GM20431 (cell line): ENCODE data around the gene RRM2.

Experiments
- in situ Hi-C: fragments of 300-500 bp; cut with MseI, MboI; formaldehyde crosslinking; loops from one replicate; pipeline ENCODE4 v1.15.0; 2020; ENCODE audit warnings: low sequenced_read_pairs; ENCODE audit not compliant: unreplicated experiment

RRM2 gene

DNA sequence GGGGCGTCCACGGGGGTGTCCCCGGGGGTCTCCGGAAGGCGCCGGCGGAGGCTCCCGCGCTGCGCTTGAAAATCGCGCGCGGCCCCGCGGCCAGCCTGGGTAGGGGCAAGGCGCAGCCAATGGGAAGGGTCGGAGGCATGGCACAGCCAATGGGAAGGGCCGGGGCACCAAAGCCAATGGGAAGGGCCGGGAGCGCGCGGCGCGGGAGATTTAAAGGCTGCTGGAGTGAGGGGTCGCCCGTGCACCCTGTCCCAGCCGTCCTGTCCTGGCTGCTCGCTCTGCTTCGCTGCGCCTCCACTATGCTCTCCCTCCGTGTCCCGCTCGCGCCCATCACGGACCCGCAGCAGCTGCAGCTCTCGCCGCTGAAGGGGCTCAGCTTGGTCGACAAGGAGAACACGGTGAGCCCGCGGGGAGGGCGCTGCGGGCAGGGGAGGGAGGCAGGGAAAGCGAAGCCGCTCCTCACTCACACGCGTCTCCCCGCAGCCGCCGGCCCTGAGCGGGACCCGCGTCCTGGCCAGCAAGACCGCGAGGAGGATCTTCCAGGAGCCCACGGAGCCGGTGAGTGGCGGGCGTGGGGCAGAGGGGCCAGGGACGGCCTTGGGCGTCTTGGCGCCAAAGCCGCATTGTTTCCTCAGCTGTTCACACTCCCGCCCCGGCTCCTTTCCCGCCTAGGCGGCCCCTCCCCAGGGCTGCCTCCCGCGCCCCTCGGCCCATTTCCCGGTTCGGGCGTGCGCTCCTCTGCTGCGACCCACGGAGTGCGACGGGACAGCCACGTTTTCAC, at the start of gene RRM2:
Gene RRM2 (plus strand): TSS at position 240 of the 781 bp plus-strand sequence. CDS start 60 bp downstream, at position 300.
- in situ Hi-C loops, result no loop called here

DNA sequence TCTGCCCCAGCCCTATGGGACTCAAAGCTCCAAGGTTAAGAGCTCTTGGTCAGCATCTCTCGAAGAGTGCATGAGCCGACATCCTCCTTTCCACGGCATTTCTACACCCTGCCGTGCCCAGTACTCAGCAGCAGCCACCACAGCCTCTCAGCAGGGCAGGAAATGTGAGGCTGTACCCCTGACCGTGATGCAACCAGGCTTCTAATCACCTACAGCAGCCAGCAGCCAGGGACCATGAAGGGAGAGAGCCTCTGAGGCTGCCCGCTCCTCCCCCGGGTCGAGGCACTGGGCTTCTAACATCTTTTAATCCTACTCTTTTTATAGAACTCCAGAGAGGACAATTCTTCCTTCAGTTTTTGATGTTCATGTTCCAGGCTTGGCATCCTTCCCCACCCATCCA, 48.8 kb upstream of the RRM2 start:
- in situ Hi-C loops, result no loop called here

DNA sequence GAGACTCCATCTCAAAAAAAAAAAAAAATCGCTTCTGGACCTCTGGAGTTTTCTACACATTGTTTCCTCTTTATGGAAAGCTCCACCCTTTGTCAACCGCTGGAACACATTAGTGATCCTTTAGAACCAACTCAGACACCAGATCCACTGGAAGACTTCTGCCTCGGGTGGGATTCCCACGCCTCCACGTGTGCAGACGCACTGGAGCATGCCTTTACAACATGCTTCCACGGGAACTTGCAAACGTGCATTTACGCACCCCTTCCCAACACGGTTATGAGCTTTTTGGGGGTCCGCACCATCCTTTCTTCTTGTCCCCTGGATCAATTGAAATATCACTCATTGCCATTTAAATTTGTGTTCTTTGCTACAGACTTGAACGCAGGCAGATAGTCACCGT, 47.4 kb upstream of the RRM2 start:
- in situ Hi-C loops, result no loop called here

DNA sequence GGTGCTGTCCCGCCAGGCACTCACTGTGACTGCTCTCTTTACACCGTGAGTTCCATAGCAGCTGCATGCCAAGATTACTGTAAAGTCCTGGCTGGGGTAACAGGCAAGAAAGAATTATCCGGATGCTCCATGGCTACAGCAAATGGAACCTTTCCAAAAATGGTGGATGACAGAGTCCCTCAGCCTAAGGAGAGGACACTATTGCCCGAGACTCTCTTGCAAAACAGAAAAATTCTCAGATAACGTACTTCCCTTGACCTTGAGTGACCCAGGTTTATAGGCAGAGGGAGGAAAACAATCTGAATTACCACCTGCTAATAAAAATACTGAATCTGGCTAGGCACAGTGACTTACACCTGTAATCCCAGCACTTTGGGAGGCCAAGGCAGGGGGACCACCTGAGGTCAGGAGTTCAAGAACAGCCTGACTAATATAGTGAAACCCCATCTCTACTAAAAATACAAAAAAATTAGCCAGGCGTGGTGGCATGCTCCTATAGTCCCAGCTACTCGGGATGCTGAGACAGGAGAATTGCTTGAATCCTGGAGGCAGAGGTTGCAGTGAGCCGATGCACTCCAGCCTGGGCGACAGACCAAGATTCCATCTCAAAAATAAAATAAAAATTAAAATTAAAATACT, 46.8 kb upstream of the RRM2 start:
- in situ Hi-C loops, result no loop called here

DNA sequence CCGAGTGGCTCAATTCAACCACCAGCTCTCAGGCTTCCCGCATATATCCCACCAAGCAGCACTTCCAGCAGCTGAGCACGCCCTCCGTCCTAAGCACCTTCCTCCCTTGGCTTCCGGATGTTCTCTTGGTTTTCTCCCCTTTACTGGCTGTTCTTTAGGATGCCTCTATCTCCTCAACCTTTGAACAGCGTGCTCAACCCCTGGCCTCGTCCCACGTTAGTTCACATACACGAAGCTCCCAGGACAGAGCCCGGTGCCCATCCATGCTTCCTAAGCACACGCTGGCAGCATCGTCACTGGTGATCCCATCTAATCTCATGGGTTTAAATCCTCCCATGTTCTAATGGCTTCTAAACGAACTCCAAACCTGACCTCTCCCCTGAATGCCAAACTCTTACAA, 46.0 kb upstream of the RRM2 start:
- in situ Hi-C loops, result no loop called here

DNA sequence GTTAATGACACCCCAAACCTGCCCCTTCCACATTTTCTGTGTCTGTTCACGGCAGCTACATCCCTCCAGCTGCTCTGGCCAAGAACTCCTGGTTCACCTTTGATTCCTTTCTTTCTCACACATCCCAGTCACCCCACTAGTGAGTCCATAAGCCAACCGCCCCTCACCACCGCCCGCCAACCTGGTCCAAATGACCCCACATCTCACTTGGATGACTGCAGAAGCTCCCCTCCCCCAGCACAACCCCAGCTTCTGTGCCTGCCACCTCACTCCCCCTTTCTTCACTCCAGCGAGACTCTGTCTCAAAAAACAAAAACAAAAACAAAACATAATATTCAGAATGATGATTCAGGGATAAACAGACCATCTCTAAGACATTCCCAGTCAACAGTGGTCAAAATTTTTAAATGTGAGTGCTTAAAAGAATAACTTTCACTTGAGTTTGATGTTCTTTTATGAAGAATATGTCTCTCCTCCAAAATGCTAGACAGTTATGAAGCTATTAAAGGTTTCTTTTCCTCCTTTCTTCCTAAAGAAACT, 45.5 kb upstream of the RRM2 start:
- in situ Hi-C loops, result no loop called here

DNA sequence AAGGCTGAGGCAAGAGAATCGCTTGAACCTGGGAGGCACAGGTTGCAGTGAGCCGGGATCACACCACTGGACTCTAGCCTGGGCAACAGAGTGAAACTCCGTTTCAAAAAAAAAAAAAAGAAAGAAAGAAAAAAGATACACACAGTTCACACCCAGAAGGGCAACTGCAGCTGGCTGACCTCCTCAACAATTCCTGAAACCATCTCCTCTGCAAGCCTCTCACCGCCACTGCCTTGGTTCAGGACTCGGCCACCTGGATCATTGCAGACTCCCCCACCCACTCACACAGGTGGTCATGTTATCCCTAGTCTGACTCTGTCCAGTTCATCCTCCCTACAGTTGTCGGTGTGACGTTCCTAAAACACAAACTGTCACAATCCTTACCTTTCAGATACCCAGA, 44.5 kb upstream of the RRM2 start:
- in situ Hi-C loops, result no loop called here

DNA sequence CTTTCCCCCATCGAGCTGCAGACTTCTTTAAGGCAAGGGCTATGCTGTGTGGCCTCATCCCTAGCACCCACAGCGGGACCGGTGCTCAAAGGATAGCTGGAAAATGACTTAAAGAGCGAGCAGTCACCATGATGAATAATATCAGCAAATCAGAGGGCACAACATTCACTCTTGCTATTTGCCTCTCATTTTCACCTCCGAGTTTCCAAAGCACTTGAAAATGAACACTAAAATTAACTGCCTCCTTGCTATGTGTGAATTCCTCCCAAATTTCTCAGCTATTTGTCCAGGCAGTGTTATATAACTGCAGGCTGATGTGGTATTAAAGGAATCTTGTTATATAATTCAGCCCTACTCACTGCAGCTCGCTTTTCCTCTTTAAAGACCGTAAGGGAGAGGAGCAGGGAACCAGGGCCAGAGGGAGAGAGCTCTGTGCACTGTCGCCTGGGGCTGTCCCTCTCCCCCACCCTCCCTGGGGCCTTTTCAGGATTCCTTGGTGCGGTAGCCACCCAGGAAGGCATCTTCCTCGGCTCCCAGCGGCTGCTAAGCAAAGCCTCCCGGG, 43.8 kb upstream of the RRM2 start:
- in situ Hi-C loops, result no loop called here

DNA sequence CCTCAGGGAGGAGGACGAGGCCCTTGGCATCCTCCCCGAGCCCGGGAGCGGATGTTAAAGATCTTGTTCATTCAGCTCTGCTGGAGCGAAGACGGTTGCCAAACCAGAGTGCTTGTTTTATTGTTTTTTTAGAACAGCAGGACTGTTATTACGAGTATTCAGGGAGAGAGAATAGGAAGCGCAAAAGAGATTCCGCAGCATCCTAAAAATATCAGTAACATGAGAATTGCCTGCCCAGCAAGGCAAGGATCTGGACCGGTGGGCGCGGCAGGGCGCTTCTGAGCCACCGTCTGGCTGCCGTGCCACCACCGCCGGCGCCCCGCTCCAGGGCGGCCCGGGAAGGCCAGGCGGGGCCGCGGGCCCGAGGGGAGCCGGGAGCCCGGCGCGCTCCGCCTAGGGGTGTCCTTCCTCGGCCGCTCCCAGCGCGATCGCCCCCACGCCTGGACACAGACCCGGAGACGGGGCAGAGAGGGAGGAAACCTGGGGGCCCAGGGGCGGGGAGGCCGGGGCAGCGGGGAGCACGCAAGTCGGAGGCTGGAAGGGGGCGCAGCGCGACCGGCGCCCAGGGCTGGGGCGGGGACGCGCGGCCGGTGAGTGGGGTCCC, 43.2 kb upstream of the RRM2 start:
- in situ Hi-C loops, result no loop called here

DNA sequence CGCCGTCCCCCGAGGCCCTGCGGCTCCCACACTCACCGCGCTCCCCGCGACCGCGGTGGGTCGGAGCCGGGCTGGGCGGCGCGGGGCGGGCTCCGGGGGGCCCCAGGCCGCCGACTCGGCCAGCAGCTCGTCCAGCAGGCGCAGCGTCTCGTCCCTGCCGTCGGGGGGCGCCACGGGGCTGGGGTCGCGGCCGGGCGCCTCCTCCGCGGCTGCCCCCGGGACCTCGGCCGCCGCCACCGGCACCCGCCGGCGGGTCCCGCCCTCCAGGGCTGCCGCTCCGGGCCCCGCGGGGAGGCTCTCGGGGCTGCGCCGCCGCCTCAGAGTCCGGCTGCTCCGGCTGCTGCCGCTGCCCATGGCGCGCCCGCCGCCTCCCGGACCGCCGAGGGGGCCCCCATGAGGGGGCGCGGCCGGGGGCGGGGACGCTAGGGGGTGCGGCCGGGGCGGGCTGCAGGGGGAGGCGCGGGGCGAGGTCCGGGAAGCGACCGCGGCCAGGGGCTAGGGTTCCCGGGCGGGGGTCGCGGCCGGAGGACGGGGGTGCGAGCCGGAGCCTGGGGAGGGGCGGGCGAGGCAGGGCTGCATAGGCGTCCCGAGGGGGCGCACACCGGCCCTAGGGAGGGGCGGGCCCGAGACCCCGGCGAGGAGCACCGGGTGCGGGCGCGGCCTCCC, 42.5 kb upstream of the RRM2 start, which contains the start of gene CYS1:
Gene CYS1 (minus strand): TSS at position 542 of the 666 bp plus-strand sequence. CDS start 188 bp downstream, at position 354.
- in situ Hi-C loops, result no loop called here

DNA sequence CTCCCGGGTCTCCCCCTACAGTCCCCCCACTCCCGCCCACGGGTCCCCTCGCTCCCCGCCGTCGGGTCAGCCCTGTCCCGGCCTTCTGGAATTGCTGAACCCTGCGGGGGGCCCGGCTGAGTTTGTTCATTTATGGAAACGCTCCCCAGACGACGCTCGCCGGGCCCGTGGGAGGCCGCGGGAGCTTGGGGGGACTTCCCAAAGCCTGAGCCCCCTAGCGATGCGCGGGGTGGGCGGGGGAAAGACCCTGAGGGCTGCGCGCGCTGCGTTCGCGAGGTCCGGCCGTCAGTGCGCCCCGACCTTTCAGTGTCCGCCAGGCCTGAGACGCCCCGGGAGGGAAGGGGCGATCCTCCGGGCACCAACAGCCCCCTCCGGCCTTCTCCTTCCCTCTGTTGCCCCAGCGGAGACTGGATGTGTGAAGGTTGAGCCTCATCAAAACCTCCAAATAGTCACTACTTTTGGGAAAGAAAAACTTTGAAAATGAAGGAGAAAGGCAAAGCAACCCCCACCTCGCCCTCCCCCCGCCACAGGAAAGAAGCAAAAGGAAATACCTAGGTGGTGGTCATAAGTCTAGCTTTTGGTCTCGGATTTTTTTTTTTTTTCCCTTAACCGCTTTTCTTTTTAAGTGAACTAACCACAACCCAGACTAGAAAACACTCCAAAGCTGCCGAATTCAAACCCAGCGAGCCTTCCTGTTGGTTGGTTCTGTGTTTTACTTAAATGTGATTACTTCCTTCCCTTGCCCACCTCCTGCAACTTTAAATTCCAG, 41.8 kb upstream of the RRM2 start:
- in situ Hi-C loops, result no loop called here

DNA sequence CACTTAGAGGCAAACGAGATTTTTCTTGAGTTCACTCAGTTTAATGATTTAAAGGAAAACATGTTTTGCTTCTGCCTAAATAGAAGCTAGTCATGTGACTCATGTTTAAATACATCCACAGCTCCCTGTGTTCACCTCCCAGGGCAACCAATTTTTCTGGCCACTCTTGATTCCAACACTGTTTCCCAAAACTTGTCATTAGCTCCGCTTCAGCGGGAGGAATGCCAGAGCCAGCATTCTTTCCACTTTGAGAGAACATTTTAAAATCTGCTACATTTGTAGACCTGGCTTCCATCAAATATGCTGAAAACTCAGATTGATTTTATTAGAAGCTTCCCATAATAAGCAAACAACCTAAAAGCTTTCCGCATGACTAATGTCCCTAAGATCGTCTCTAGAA, 39.5 kb upstream of the RRM2 start:
- in situ Hi-C loops, result no loop called here

DNA sequence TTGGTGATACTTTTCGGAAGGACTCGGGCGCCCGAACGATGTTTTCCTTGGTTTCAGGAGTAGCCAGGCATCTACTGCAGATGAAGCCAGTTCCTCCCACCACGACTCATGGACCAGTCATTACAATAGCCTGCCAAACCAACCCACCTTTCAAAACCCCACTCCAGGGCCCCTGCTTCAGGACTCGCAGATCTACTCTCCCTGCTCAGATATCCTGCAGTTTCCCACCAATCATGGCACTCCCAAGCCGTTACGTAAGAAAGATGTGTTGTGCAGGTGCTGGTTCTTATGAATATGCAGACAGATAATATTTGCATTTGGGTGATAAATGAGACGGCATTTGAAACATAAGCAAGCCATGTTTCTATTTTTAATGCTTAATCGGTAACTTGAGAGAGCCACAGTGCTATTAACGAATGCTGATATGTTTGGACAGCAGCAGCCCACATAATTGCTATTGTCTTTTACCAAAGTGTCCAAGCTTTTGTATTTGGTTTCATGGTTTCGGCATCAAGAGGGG, 38.8 kb upstream of the RRM2 start:
- in situ Hi-C loops, result no loop called here

DNA sequence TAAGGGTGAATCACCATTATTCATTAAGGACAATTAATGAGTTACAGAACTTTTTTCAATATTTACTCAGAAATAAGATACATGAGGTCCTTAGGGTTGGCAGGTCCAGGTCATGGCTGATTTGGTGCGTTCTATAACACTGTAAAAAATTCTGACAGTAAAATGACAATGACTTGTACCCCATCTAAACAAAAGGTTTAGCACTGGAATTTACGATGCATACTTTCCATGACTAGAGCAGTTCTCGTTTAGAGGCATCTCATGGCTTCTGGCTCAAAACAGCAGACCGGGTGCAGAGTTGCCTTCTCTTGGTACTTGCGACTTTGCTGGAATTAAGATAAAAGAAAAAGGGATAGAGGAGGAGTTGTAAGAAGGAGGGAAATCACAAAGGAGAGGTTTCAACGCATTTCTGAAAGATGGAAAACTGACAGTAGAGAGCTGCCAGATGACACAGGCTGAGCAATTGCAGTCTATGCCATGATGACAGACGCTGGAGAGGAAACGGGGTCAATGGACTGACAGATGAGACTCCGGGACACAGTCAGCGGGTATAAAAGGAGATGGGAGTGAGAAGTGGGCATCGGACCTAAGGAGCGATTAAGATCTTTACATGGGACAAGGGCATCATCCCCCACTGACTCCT, 38.2 kb upstream of the RRM2 start:
- in situ Hi-C loops, result no loop called here

DNA sequence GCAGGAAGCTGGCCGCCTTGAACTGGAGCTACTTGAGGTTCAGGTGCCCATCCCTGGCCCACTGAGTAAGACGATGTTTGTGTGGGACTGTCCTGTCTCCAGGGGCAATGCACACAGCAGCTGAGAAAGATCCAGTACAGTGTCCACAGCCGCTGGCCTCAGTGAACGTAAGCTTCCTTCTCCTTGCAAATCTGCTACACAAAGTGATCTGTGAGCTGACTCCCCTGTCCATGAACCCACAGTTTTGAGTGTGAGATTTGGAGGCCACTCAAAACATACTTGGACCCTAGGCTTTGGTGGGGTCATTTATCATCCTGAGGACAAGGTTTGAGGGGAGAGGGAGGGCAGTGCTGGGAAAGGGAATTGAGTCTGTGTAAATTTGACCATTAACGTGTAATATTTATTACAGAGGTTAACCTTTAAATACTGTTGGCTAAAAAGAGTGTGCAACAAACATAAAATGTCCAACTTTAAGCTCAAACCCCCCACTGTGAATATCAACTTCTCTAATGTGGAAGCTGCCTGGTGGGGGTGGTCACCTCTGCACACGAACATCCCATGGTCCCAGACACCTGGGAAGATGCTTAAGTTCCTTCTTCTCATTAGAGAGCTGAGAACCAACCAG, 37.4 kb upstream of the RRM2 start:
- in situ Hi-C loops, result no loop called here

DNA sequence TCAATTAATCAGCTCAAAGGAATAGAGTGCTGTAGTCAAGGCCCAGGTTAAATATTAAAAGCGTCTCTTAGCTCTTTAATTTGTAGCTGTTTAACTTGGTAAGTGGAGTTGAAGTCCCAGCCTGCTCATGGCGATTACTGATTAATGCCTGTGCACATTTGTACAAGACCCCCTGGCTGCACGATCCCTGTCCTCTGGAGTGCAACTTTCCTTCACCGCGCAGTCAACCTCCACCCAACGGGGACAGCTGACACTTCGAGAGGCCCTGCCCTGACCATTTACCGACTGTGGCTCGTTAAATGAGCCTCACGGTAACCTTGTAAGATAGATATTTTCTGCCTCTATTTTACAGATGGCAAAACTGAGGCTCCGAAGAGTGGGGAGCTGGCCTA, 36.9 kb upstream of the RRM2 start:
- in situ Hi-C loops, result no loop called here

DNA sequence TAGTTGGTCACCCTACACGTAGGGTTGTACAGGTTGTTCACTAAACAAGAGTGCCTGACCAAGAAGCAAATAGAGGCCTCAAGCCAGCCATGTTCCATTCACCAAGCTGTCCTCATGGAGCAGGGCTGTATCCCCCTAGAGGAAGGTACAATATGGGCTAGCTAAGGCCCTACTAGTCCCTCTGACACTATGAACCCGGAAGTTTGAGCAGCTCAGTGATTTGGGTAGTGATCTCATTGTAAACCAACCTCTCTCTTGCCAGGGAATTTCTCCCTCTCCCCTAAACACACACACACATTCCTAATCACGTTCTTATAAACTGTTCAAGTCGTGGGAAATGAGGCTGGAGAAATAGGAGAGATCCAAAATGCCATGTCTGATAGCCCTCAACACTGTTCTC, 35.6 kb upstream of the RRM2 start:
- in situ Hi-C loops, result no loop called here

DNA sequence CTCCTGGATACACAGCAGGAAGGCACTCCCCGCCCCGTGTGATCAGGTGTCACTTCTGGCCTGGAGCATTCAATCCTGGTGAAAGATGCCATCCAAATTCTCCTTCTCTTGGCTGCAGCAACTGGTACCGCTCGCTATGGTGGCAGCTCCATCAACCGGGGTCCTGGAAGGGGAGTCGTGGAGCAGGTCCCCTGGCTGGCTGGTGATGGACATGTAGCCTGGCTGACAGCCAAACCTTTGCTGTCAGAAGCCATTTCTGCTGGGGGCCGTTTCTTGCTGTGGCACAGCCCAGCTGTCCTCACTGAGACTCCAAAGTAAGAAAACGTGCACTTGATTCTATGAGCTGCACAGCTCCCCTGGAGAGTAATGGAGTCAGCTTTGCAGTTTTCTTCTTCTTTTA, 35.2 kb upstream of the RRM2 start:
- in situ Hi-C loops, result no loop called here
